ENCODE results near the gene AGTPBP1.

GRCh38 chr9:85703398-85703797 lies 38.4 kb downstream of the AGTPBP1 start:
- TF ChIP-seq CTCF (IDR thresholded peaks at IDR 0.05) (no peak), POLR2A (IDR thresholded peaks at IDR 0.05) (no peak), POLR2AphosphoS5 (IDR thresholded peaks at IDR 0.05) (no peak)
